Adrenal gland (tissue), 5 donors: ENCODE measurements around the gene CHD8.

ENCODE experiments used
- CTCF ChIP-seq, 6 experiments: fragments of 450-650 bp in 4 of 6; fragments of 200-600 bp in 2 of 6; sonication (generic) in 1 of 6; IDR thresholded peaks; 1 replicate in 5 of 6; 2 replicates in 1 of 6; pipeline versions ENCODE4 v1.5.1 to v1.8.0; 2016 to 2021; ENCODE audit warnings: antibody characterized with exemption in 6 of 6, mild to moderate bottlenecking in 2 of 6, moderate library complexity in 1 of 6
- POLR2A ChIP-seq, 2 donors: fragments of 450-650 bp; IDR thresholded peaks; one replicate each; pipeline ENCODE4 v1.6.1; 2017; ENCODE audit warnings: antibody characterized with exemption in 2 of 2, mild to moderate bottlenecking in 2 of 2, moderate library complexity in 1 of 2
- donor health status: DM: no; HTN: no; CAD: no.

DNA sequence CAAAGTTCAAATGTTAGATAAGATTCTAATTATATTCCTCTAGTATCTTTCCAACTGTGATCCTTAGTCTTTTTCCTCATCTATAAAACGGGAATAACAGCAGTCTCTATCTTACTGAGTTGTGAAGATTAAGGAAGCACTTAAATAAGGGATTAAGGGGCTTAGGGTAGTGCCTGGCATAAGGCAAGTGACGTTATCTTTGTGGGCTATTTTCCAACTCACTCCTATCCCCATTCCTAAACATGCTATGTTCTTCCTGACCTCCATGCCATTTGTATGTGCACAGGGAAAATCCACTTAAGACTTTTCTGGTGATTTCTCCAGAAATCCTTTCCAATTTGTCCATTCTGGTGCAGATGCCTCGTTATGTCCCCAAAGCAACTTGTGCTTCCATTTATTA is 105.4 kb downstream of the CHD8 start:
- TF ChIP-seq CTCF (IDR thresholded peaks at IDR 0.05) (no peak), POLR2A (IDR thresholded peaks at IDR 0.05) (no peak)
